ENCODE data around the gene BOD1L2. TPM values are rescaled to one million over a fixed set of nuclear protein-coding genes. Genes with fewer than 3 reads are reported as not detected.

BOD1L2 gene
- total RNA-seq, 1 experiment from 2014 or later: not detected

- POLR2A ChIA-PET: interaction anchor here (0.7 kb wide), 1 partner anchor 362 kb away, joined by 4 read pairs; no protein-coding TSS in a partner anchor
- Mint-ChIP-seq H3K4me1 (ENCODE audit: insufficient read depth, unreplicated experiment) (peaks cover 11% of the 10 kb centered on the region), H3K36me3 (ENCODE audit: insufficient read depth, unreplicated experiment) (peaks cover 4% of the 10 kb centered on the region), H3K27ac (ENCODE audit: low read depth, unreplicated experiment) (no peak overlapping the region), H3K9me3 (ENCODE audit: unreplicated experiment) (no peaks in the 10 kb centered on the region), H3K27me3 (ENCODE audit: insufficient read depth, unreplicated experiment) (no peaks in the 10 kb centered on the region), H3K4me3 (ENCODE audit: unreplicated experiment) (no peak overlapping the region)
- intact Hi-C loops (cut with micrococcal nuclease): no loop called here
- BruUV-seq (replicated peaks): no TSS peak
- CTCF ChIA-PET: interaction anchor here (0.8 to 1.3 kb wide), 2 partner anchors 266 to 426 kb away, joined by 3 to 5 read pairs; no protein-coding TSS in a partner anchor
- no peak for TF ChIP-seq CTCF (IDR thresholded peaks at IDR 0.05; ENCODE audit: unreplicated experiment)
- no peak for DNase-seq (ENCODE audit: unreplicated experiment)
Observed at GRCh38 chr18:57135699-57136098, 11.2 kb upstream of the BOD1L2 start.

- ChIA-PET POLR2A (no interaction called here), CTCF (no interaction called here)
- no peaks in the 10 kb centered on the region for H3K27me3 Mint-ChIP-seq (ENCODE audit: insufficient read depth, unreplicated experiment)
- H3K4me1 Mint-ChIP-seq (ENCODE audit: insufficient read depth, unreplicated experiment): peaks cover 22% of the 10 kb centered on the region
- no peaks in the 10 kb centered on the region for H3K9me3 Mint-ChIP-seq (ENCODE audit: unreplicated experiment)
- intact Hi-C loops (cut with micrococcal nuclease): no loop called here
- H3K36me3 Mint-ChIP-seq (ENCODE audit: insufficient read depth, unreplicated experiment): peaks cover 4% of the 10 kb centered on the region
- no peak for DNase-seq (ENCODE audit: unreplicated experiment)
- no peak overlapping the region for H3K27ac Mint-ChIP-seq (ENCODE audit: low read depth, unreplicated experiment)
- no peak for TF ChIP-seq CTCF (IDR thresholded peaks at IDR 0.05; ENCODE audit: unreplicated experiment)
- H3K4me3 Mint-ChIP-seq (ENCODE audit: unreplicated experiment): no peak overlapping the region
- BruUV-seq (replicated peaks): no TSS peak
Observed at GRCh38 chr18:57137847-57138246, 9.0 kb upstream of the BOD1L2 start.

- no peak for TF ChIP-seq CTCF (IDR thresholded peaks at IDR 0.05; ENCODE audit: unreplicated experiment)
- Mint-ChIP-seq H3K36me3 (ENCODE audit: insufficient read depth, unreplicated experiment) (peaks cover 4% of the 10 kb centered on the region), H3K4me3 (ENCODE audit: unreplicated experiment) (peak overlapping the region; percentile 51), H3K27ac (ENCODE audit: low read depth, unreplicated experiment) (peak overlapping the region; percentile 75), H3K4me1 (ENCODE audit: insufficient read depth, unreplicated experiment) (peaks cover 22% of the 10 kb centered on the region), H3K9me3 (ENCODE audit: unreplicated experiment) (peaks cover 2% of the 10 kb centered on the region), H3K27me3 (ENCODE audit: insufficient read depth, unreplicated experiment) (no peaks in the 10 kb centered on the region)
- intact Hi-C loops (cut with micrococcal nuclease): no loop called here
- DNase-seq (ENCODE audit: unreplicated experiment): peak; percentile 90
- ChIA-PET POLR2A (interaction anchor here (0.6 to 1.2 kb wide), 4 partner anchors 25 to 294 kb away, joined by 3 to 4 read pairs (median 4); partner anchors contain the start of gene ONECUT2), CTCF (interaction anchor here (0.6 kb wide), 1 partner anchor 37 kb away, joined by 3 read pairs; no protein-coding TSS in a partner anchor)
- BruUV-seq (replicated peaks): no TSS peak
Observed at GRCh38 chr18:57141208-57142129, 5.4 kb upstream of the BOD1L2 start.

GRCh38 chr18:57142324-57142723 lies 4.6 kb upstream of the BOD1L2 start:
- POLR2A ChIA-PET: interaction anchor here (1.1 to 1.2 kb wide), 2 partner anchors 64 to 68 kb away, joined by 3 to 4 read pairs; no protein-coding TSS in a partner anchor
- H3K4me3 Mint-ChIP-seq (ENCODE audit: unreplicated experiment): peak overlapping the region; percentile 51
- no peak for DNase-seq (ENCODE audit: unreplicated experiment)
- peak overlapping the region; percentile 75 for H3K27ac Mint-ChIP-seq (ENCODE audit: low read depth, unreplicated experiment)
- H3K36me3 Mint-ChIP-seq (ENCODE audit: insufficient read depth, unreplicated experiment): peaks cover 4% of the 10 kb centered on the region
- BruUV-seq (replicated peaks): no TSS peak
- H3K9me3 Mint-ChIP-seq (ENCODE audit: unreplicated experiment): peaks cover 7% of the 10 kb centered on the region
- intact Hi-C loops (cut with micrococcal nuclease): no loop called here
- H3K27me3 Mint-ChIP-seq (ENCODE audit: insufficient read depth, unreplicated experiment): no peaks in the 10 kb centered on the region
- no peak for TF ChIP-seq CTCF (IDR thresholded peaks at IDR 0.05; ENCODE audit: unreplicated experiment)
- CTCF ChIA-PET: no interaction called here
- H3K4me1 Mint-ChIP-seq (ENCODE audit: insufficient read depth, unreplicated experiment): peaks cover 22% of the 10 kb centered on the region
